HEK293T (cell line): ENCODE results near the gene IRS2.

Experiments used
- CTCF ChIA-PET: fragments of 350-600 bp; formaldehyde crosslinking; extraction: SDS; loops from one replicate; lab custom pipeline; 2021; ENCODE audit warnings: antibody characterized with exemption, inconsistent platforms; lab: Yijun Ruan, JAX
- POLR2A ChIA-PET: fragments of 350-600 bp; formaldehyde crosslinking; extraction: SDS; loops from one replicate; lab custom pipeline; 2020; ENCODE audit warnings: antibody characterized with exemption, inconsistent platforms; lab: Yijun Ruan, JAX
- DNase-seq: peaks from one replicate; pipeline ENCODE4 v3.0.0; 2012; ENCODE audit warnings: mixed read lengths; ENCODE audit errors: extremely low spot score
- ARNT ChIP-seq: fragments of 450-650 bp; IDR thresholded peaks from 2 replicates; pipeline ENCODE4 v1.6.1; 2017; ENCODE audit warnings: mild to moderate bottlenecking
- BHLHE40 ChIP-seq: fragments of 450-650 bp; IDR thresholded peaks from 2 replicates; pipeline ENCODE4 v1.6.1; 2016; ENCODE audit warnings: mild to moderate bottlenecking, moderate library complexity, borderline replicate concordance
- CTBP1 ChIP-seq: fragments of 450-650 bp; IDR thresholded peaks from 2 replicates; pipeline ENCODE4 v1.6.1; 2016; ENCODE audit warnings: borderline replicate concordance
- ELF4 ChIP-seq: fragments of 450-650 bp; IDR thresholded peaks from 2 replicates; pipeline ENCODE4 v1.6.1; 2017; ENCODE audit warnings: antibody characterized with exemption
- FOXA1 ChIP-seq: fragments of 450-650 bp; IDR thresholded peaks from 2 replicates; pipeline ENCODE4 v1.6.1; 2016; ENCODE audit warnings: mild to moderate bottlenecking
- FOXK2 ChIP-seq: fragments of 450-650 bp; IDR thresholded peaks from 2 replicates; pipeline ENCODE4 v1.6.1; 2016; ENCODE audit warnings: mild to moderate bottlenecking
- FOXM1 ChIP-seq: fragments of 450-650 bp; IDR thresholded peaks from 2 replicates; pipeline ENCODE4 v1.6.1; 2017; ENCODE audit warnings: mild to moderate bottlenecking, borderline replicate concordance
- HDGF ChIP-seq: fragments of 450-650 bp; IDR thresholded peaks from 2 replicates; pipeline ENCODE4 v1.6.1; 2017; ENCODE audit warnings: antibody characterized with exemption, borderline replicate concordance
- L3MBTL2 ChIP-seq: fragments of 450-650 bp; conservative IDR thresholded peaks from 2 replicates; pipeline ENCODE4 v1.6.1; 2016; ENCODE audit warnings: mild to moderate bottlenecking
- LEF1 ChIP-seq: fragments of 450-650 bp; IDR thresholded peaks from 2 replicates; pipeline ENCODE4 v1.6.1; 2017; ENCODE audit warnings: mild to moderate bottlenecking, borderline replicate concordance
- NFRKB ChIP-seq: fragments of 450-650 bp; IDR thresholded peaks from 2 replicates; pipeline ENCODE4 v1.6.1; 2016; ENCODE audit warnings: mild to moderate bottlenecking, moderate library complexity
- SP1 ChIP-seq: fragments of 450-650 bp; IDR thresholded peaks from 2 replicates; pipeline ENCODE4 v1.6.1; 2017
- SUZ12 ChIP-seq: fragments of 450-650 bp; IDR thresholded peaks from 2 replicates; pipeline ENCODE4 v1.6.1; 2016; ENCODE audit warnings: mild to moderate bottlenecking
- TARDBP ChIP-seq: fragments of 450-650 bp; IDR thresholded peaks from 2 replicates; pipeline ENCODE4 v1.6.1; 2016
- ZNF384 ChIP-seq: fragments of 450-650 bp; IDR thresholded peaks from 2 replicates; pipeline ENCODE4 v1.6.1; 2016
- TF ChIP-seq, protein P1 (sequence below): fragments of 450-650 bp; IDR thresholded peaks from 2 replicates; pipeline ENCODE4 v1.6.1; 2016

Gene IRS2

DNA sequence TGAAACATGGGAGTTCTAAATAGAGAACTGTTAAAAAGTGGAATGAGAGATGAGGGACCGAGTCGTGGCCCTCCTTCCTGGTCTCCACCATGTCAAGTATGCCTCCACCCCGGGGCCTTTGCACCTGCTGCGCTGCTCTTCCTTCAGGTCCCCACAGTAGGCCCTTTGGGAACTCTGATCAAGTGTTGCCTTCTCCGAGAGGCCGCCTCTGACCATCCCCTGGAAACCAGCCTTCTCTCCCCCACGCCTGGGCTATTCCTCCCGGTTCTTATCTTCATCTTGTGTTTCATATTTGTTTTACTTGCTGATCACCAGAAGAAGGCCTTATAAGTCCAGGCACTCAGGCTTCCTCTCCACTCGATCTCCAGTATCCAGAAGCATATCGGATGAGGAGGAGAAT, 40.0 kb downstream of the IRS2 start:
- ChIA-PET POLR2A (no interaction called here), CTCF (no interaction called here)
- no peak for DNase-seq
- TF ChIP-seq LEF1 (no peak), ELF4 (no peak), ZNF384 (no peak), TARDBP (no peak), FOXA1 (no peak), FOXK2 (no peak), SUZ12 (no peak)
- TF ChIP-seq, protein P1, sequence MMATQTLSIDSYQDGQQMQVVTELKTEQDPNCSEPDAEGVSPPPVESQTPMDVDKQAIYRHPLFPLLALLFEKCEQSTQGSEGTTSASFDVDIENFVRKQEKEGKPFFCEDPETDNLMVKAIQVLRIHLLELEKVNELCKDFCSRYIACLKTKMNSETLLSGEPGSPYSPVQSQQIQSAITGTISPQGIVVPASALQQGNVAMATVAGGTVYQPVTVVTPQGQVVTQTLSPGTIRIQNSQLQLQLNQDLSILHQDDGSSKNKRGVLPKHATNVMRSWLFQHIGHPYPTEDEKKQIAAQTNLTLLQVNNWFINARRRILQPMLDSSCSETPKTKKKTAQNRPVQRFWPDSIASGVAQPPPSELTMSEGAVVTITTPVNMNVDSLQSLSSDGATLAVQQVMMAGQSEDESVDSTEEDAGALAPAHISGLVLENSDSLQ: no peak

DNA sequence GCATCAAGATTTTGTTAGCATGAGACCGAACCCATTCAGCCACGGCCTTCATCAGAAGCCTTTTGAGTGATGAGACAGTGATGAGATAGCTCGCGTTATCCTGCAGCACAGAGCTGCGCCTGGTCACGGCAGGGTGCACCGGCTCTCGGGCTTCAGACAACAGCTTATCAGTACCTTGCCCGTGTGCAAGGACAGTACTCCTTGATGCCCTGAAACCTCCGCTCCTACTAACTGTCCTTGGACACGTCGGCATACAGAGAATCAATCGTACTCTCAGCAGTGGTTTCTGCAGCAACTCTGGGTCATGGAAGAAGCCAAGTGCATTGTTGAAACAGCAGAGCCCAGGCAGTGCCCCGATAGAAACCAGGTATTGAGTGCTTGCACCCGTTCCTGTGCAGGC, 40.7 kb downstream of the IRS2 start:
- no peak for DNase-seq
- ChIA-PET POLR2A (no interaction called here), CTCF (no interaction called here)
- TF ChIP-seq LEF1 (no peak), HDGF (no peak), ZNF384 (no peak), ARNT (no peak), TARDBP (no peak), FOXA1 (no peak), BHLHE40 (no peak), NFRKB (no peak), SUZ12 (no peak), FOXM1 (no peak), ELF4 (no peak), L3MBTL2 (no peak), FOXK2 (no peak)

DNA sequence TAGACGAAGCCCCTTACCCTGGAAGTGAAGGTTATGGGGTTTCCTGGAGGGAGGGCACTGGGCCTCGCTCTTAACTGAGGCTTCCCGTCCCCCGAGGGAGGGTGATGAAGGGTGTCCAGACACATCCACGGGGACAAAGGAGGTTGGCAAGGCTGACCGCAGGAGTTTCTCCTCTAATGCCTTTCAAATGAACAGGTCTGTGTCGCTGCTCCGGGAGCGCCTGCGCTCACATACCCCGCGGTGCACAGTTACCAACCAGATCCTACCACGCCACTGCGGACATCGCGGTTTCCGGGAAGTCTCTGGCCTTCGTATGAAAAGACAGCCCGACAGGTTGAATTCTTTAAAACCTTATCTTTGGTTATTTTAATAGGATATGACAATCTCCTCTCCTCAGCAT, 41.3 kb downstream of the IRS2 start:
- ChIA-PET CTCF (no interaction called here), POLR2A (no interaction called here)
- no peak for DNase-seq
- no peak for TF ChIP-seq HDGF
- TF ChIP-seq ZNF384: no peak
- no peak for TF ChIP-seq LEF1
- no peak for TF ChIP-seq NFRKB
- TF ChIP-seq FOXK2: no peak
- no peak for TF ChIP-seq FOXM1

DNA sequence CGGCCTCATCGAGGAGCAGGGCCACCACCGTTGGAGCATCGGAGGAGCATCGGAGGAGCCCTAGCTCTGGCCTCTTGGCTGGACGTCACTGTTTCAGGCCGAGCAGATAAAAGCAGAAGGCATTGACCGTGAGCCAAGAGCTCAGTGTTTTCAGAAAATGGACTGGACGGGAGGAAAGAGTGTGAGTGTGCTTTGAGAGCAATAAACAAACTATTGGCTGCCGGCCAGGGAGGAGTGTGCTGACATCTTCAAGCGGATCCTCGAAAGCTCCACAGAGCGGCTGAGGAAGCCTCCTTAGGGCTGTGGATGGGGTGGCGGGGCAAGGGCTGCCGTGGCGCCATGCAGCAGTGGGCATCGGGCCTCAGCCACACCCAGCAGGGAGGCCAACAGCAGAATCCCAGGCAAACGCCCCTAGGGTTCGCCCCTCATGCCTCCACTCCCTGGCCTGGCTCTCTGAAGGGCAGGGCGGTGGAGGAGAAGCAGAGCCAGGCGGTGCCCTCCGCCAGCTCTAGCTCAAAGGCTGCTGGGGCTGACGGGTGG, 41.8 kb downstream of the IRS2 start:
- POLR2A ChIA-PET: no interaction called here
- no peak for DNase-seq
- CTCF ChIA-PET: no interaction called here
- TF ChIP-seq FOXA1 (no peak), SP1 (no peak), ELF4 (no peak), NFRKB (no peak), CTBP1 (no peak), HDGF (no peak), ZNF384 (no peak), TARDBP (no peak), FOXM1 (no peak), BHLHE40 (no peak), ARNT (no peak), LEF1 (no peak), FOXK2 (no peak), L3MBTL2 (no peak), SUZ12 (no peak)
- TF ChIP-seq, protein P1: no peak

DNA sequence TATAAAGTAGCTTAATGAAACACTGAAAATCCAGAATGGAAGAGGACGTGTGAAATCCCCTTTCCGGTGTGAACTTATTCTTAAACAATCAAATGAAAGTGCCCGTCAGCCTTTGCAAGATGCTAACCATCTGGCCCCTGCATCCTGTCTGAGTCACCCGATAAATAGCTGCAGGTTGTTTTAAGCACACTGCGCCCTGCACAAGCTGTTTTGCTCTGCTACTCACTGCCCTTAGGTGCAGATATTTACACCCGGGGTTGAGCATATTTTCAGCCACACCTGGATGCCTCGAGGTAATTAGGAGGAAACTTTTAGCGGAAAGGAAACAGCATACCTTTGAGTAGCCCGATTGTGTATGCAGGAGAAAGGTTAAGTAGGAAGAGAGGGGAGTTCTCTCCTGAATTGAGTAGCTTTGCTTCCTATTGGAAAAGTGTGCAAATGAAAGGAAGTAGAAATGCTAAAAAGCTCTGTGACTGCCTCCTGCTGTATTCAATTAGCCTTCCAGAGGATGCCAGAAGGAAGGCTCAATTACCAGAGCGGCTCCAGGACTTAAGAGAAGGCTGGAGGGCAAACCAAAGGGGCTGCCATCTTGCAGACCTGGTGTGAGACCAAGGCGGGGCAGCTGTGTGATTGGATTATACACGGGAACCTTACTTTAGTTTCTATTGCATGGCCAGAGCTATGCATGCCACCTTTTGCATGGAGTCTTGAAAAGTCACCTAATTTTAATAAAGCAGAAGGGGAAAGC, 42.5 kb downstream of the IRS2 start:
- no peak for DNase-seq
- POLR2A ChIA-PET: no interaction called here
- no peak for TF ChIP-seq SP1
- no peak for TF ChIP-seq ELF4
- no peak for TF ChIP-seq FOXK2
- TF ChIP-seq, protein P1: no peak
- TF ChIP-seq FOXA1: no peak
- no peak for TF ChIP-seq TARDBP
- TF ChIP-seq CTBP1: no peak
- no peak for TF ChIP-seq BHLHE40
- no peak for TF ChIP-seq FOXM1
- TF ChIP-seq NFRKB: no peak
- CTCF ChIA-PET: no interaction called here

DNA sequence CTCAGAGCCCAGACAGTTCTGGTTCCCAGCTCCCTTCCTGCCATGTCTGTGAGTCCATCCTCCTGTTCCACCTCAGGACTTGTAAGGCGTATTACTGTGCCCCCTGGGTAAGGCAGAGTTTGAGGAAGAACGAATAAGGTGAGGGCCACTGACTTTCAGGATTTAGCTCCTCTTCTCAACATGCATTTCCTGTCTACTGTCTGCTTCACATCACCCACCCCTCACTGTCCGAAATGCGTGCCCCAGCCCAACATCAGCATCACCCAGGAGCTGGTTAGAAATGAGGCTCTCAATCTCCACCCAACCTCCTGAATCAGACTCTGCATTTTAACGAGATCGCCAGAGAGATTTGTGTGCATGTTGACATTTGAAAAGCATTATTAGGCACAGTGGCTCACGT, 44.4 kb downstream of the IRS2 start:
- no peak for DNase-seq
- TF ChIP-seq NFRKB (no peak), FOXM1 (no peak), SP1 (no peak), FOXK2 (no peak), HDGF (no peak), TARDBP (no peak), LEF1 (no peak), FOXA1 (no peak), ELF4 (no peak), BHLHE40 (no peak), ARNT (no peak), ZNF384 (no peak), SUZ12 (no peak), L3MBTL2 (no peak), CTBP1 (no peak)
- TF ChIP-seq, protein P1: no peak
- CTCF ChIA-PET: no interaction called here
- POLR2A ChIA-PET: no interaction called here
